Esophagus squamous epithelium (tissue), 4 donors: Measurements from ENCODE around the gene KHNYN.

Source experiments
- CTCF ChIP-seq, 6 experiments: fragments of 450-650 bp in 4 of 6; fragments of 200-600 bp in 2 of 6; sonication (generic) in 2 of 6; IDR thresholded peaks; one replicate each; pipeline ENCODE4 v1.5.1; 2016 to 2019; ENCODE audit warnings: antibody characterized with exemption in 6 of 6, mild to moderate bottlenecking in 4 of 6, moderate library complexity in 4 of 6
- POLR2A ChIP-seq, 4 donors: fragments of 450-650 bp; IDR thresholded peaks; one replicate each; pipeline ENCODE4 v1.6.1; 2017; ENCODE audit warnings: antibody characterized with exemption in 4 of 4, mild to moderate bottlenecking in 4 of 4, moderate library complexity in 3 of 4

- TF ChIP-seq CTCF (IDR thresholded peaks at IDR 0.05) (no peak), POLR2A (IDR thresholded peaks at IDR 0.05) (no peak)
These were observed 43.5 kb downstream of the KHNYN start for GRCh38 chr14:24473211-24473610.
